ENCODE data around the gene DGKG.

DNA sequence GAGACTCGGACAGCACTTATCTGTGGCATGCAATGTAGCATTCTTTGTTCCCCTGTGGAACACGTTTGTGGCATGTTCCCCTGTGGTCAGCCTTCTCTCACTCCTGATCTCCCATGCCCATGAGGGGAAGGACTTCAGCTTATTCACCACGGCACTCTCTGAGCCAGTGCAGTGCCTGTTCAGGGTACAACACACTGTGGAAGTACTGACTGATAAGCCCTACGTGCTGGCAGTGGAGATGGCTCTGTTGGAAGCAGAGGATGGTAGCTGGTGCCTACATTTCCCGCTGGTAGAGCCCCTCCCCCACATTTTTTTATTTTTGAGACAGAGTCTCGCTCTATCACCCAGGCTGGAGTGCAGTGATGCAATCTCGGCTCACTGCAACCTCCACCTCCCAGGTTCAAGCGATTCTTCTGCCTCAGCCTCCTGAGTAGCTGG, 209.7 kb downstream of the DGKG start:
- no peak for TF ChIP-seq EZH2phosphoT487 (IDR thresholded peaks at IDR 0.05; ENCODE audit: borderline replicate concordance, low read length)
- TF ChIP-seq, protein P1, sequence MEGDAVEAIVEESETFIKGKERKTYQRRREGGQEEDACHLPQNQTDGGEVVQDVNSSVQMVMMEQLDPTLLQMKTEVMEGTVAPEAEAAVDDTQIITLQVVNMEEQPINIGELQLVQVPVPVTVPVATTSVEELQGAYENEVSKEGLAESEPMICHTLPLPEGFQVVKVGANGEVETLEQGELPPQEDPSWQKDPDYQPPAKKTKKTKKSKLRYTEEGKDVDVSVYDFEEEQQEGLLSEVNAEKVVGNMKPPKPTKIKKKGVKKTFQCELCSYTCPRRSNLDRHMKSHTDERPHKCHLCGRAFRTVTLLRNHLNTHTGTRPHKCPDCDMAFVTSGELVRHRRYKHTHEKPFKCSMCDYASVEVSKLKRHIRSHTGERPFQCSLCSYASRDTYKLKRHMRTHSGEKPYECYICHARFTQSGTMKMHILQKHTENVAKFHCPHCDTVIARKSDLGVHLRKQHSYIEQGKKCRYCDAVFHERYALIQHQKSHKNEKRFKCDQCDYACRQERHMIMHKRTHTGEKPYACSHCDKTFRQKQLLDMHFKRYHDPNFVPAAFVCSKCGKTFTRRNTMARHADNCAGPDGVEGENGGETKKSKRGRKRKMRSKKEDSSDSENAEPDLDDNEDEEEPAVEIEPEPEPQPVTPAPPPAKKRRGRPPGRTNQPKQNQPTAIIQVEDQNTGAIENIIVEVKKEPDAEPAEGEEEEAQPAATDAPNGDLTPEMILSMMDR (IDR thresholded peaks at IDR 0.05; ENCODE audit: low read depth, low read length, poor library complexity, severe bottlenecking): no peak
